Duodenal mucosa (tissue), 2 donors: ENCODE data around the gene KIF13A.

Experiments used
- H3K27ac ChIP-seq: one replicate; pipeline ENCODE4 v1.7.0; 2013; ENCODE audit warnings: low read depth, low read length
- H3K27me3 ChIP-seq, 2 donors: one replicate each; pipeline ENCODE4 v1.7.0; 2013; ENCODE audit warnings: low read length in 2 of 2, control low read depth in 1 of 2; ENCODE audit not compliant: insufficient read depth in 2 of 2, control insufficient read depth in 1 of 2
- H3K36me3 ChIP-seq, 2 donors: one replicate each; pipeline ENCODE4 v1.7.0; 2013; ENCODE audit warnings: low read length in 2 of 2, control low read depth in 1 of 2; ENCODE audit not compliant: insufficient read depth in 2 of 2, control insufficient read depth in 1 of 2
- H3K4me1 ChIP-seq, 2 donors: one replicate each; pipeline ENCODE4 v1.7.0; 2013; ENCODE audit warnings: low read length in 2 of 2, control low read depth in 1 of 2; ENCODE audit not compliant: insufficient read depth in 2 of 2, control insufficient read depth in 1 of 2
- H3K4me3 ChIP-seq, 2 donors: one replicate each; pipeline ENCODE4 v1.7.0; 2013; ENCODE audit warnings: low read length in 2 of 2, low read depth in 1 of 2
- H3K9ac ChIP-seq, 2 donors: one replicate each; pipeline ENCODE4 v1.7.0; 2013; ENCODE audit warnings: low read length in 2 of 2, low read depth in 1 of 2
- H3K9me3 ChIP-seq, 2 donors: one replicate each; pipeline ENCODE4 v1.7.0; 2013; ENCODE audit warnings: low read length in 2 of 2, control low read depth in 1 of 2; ENCODE audit not compliant: control insufficient read depth in 1 of 2

KIF13A gene

GRCh38 chr6:18004256-18004985, 17.0 kb upstream of the KIF13A start:
- no peaks in the 10 kb centered on the region for H3K9me3 ChIP-seq
- H3K36me3 ChIP-seq, result no peaks in the 10 kb centered on the region
- no peak overlapping the region for H3K27ac ChIP-seq
- no peaks in the 10 kb centered on the region for H3K4me1 ChIP-seq
- H3K27me3 ChIP-seq, result no peaks in the 10 kb centered on the region
- no peak overlapping the region for H3K4me3 ChIP-seq
- no peak overlapping the region for H3K9ac ChIP-seq

- Histone ChIP-seq H3K9me3 (no peaks in the 10 kb centered on the region), H3K4me3 (no peak overlapping the region), H3K27ac (no peak overlapping the region), H3K36me3 (no peaks in the 10 kb centered on the region), H3K4me1 (no peaks in the 10 kb centered on the region), H3K27me3 (no peaks in the 10 kb centered on the region), H3K9ac (no peak overlapping the region)
Observed at GRCh38 chr6:17999425-17999824, 12.0 kb upstream of the KIF13A start.

- H3K27me3 ChIP-seq, result no peaks in the 10 kb centered on the region
- no peak overlapping the region for H3K27ac ChIP-seq
- H3K4me1 ChIP-seq, result no peaks in the 10 kb centered on the region
- no peak overlapping the region for H3K9ac ChIP-seq
- no peaks in the 10 kb centered on the region for H3K36me3 ChIP-seq
- no peaks in the 10 kb centered on the region for H3K9me3 ChIP-seq
- no peak overlapping the region for H3K4me3 ChIP-seq
Observed at GRCh38 chr6:17998442-17998841, 11.0 kb upstream of the KIF13A start.

- Histone ChIP-seq H3K27me3 (no peaks in the 10 kb centered on the region), H3K36me3 (no peaks in the 10 kb centered on the region), H3K4me3 (no peak overlapping the region), H3K9ac (no peak overlapping the region), H3K27ac (no peak overlapping the region), H3K9me3 (no peaks in the 10 kb centered on the region), H3K4me1 (no peaks in the 10 kb centered on the region)
Observed at GRCh38 chr6:17998003-17998402, 10.6 kb upstream of the KIF13A start.

- Histone ChIP-seq H3K36me3 (no peaks in the 10 kb centered on the region), H3K9me3 (no peaks in the 10 kb centered on the region), H3K27me3 (no peaks in the 10 kb centered on the region), H3K4me3 (no peak overlapping the region), H3K4me1 (no peaks in the 10 kb centered on the region), H3K27ac (no peak overlapping the region), H3K9ac (no peak overlapping the region)
Observed at GRCh38 chr6:17995414-17995813, 8.0 kb upstream of the KIF13A start.

GRCh38 chr6:17994019-17994418, 6.6 kb upstream of the KIF13A start:
- H3K9me3 ChIP-seq, result no peaks in the 10 kb centered on the region
- H3K9ac ChIP-seq, result no peak overlapping the region

GRCh38 chr6:17988422-17988944, 1.0 kb upstream of the KIF13A start:
- H3K27ac ChIP-seq, result peak overlapping the region; percentile 77
- H3K4me1 ChIP-seq, result peaks cover 24 to 26% of the 10 kb centered on the region in 2 donors
- H3K4me3 ChIP-seq, result peak overlapping the region; percentile 80 to 87
- no peaks in the 10 kb centered on the region for H3K27me3 ChIP-seq
- no peaks in the 10 kb centered on the region for H3K36me3 ChIP-seq
- H3K9ac ChIP-seq, result peak overlapping the region; percentile 58 to 75
- H3K9me3 ChIP-seq, result no peaks in the 10 kb centered on the region

More at GRCh38 chr6:17994019-17994418, 6.6 kb upstream of the KIF13A start:
- Histone ChIP-seq H3K4me3 (no peak overlapping the region), H3K36me3 (no peaks in the 10 kb centered on the region), H3K27ac (no peak overlapping the region), H3K27me3 (no peaks in the 10 kb centered on the region), H3K4me1 (no peaks in the 10 kb centered on the region)

GRCh38 chr6:17987697-17988421, 424 bp upstream of the KIF13A start:
- Histone ChIP-seq H3K27ac (peak overlapping the region; percentile 77), H3K9ac (peak overlapping the region; percentile 58 to 75), H3K27me3 (no peaks in the 10 kb centered on the region), H3K9me3 (no peaks in the 10 kb centered on the region), H3K4me3 (peak overlapping the region; percentile 80 to 87), H3K4me1 (peaks cover 26% of the 10 kb centered on the region in 2 donors), H3K36me3 (no peaks in the 10 kb centered on the region)

- Histone ChIP-seq H3K4me1 (peaks cover 26% of the 10 kb centered on the region in 2 donors), H3K4me3 (peak overlapping the region; percentile 86 to 95), H3K9me3 (no peaks in the 10 kb centered on the region), H3K27me3 (no peaks in the 10 kb centered on the region), H3K36me3 (peaks cover 0 to 3% of the 10 kb centered on the region in 2 donors), H3K9ac (peak overlapping the region; percentile 76 to 89), H3K27ac (peak overlapping the region; percentile 79)
Observed at GRCh38 chr6:17986656-17987446, 584 bp downstream of the KIF13A start.
